Neural cell (in vitro differentiated cells): ENCODE measurements around the gene FBXO5. TPM values are rescaled to one million over a fixed set of nuclear protein-coding genes. Genes with fewer than 3 reads are reported as not detected.

Experiments
- H2AFZ ChIP-seq: fragments of 200-600, 300-800 bp; sonication (generic), shearing (Covaris generic); 2 replicates; pipeline ENCODE4 v1.6.0; 2014; ENCODE audit warnings: low read depth, mild to moderate bottlenecking, antibody characterized with exemption, low read length, moderate library complexity
- H3F3A ChIP-seq: fragments of 200-600 bp; shearing (Covaris generic); 2 replicates; pipeline ENCODE4 v1.6.1; 2016; ENCODE audit warnings: mild to moderate bottlenecking, moderate library complexity, mixed read lengths, antibody characterized with exemption, low read length; ENCODE audit not compliant: insufficient read depth, poor library complexity, severe bottlenecking
- H3K27ac ChIP-seq: fragments of 200-600, 300-800 bp; sonication (generic), shearing (Covaris generic); 2 replicates; pipeline ENCODE4 v1.5.1; 2014; ENCODE audit warnings: mild to moderate bottlenecking, low read length, moderate library complexity
- H3K27me3 ChIP-seq: fragments of 300-800, 200-600 bp; sonication (generic), shearing (Covaris generic); 2 replicates; pipeline ENCODE4 v1.6.0; 2014; ENCODE audit warnings: mild to moderate bottlenecking, low read depth, low read length, moderate library complexity; ENCODE audit not compliant: insufficient read depth
- H3K36me3 ChIP-seq: fragments of 300-800, 200-600 bp; sonication (generic), shearing (Covaris generic); 2 replicates; pipeline ENCODE4 v1.5.1; 2014; ENCODE audit warnings: mild to moderate bottlenecking, antibody characterized with exemption, low read length, moderate library complexity; ENCODE audit not compliant: insufficient read depth
- H3K4me2 ChIP-seq: fragments of 300-800, 200-600 bp; sonication (generic), shearing (Covaris generic); 2 replicates; pipeline ENCODE4 v1.6.0; 2014; ENCODE audit warnings: mild to moderate bottlenecking, low read length
- H3K4me3 ChIP-seq: fragments of 300-800, 200-600 bp; sonication (generic), shearing (Covaris generic); 2 replicates; pipeline ENCODE4 v1.5.1; 2014; ENCODE audit warnings: mild to moderate bottlenecking, low read length, moderate library complexity
- H3K79me2 ChIP-seq: fragments of 200-600 bp; shearing (Covaris generic); replicated peaks from 2 replicates; pipeline ENCODE4 v1.6.0; 2014; ENCODE audit warnings: mild to moderate bottlenecking, low read length, moderate library complexity; ENCODE audit not compliant: insufficient read depth
- H3K9ac ChIP-seq: fragments of 300-800, 200-600 bp; sonication (generic), shearing (Covaris generic); 2 replicates; pipeline ENCODE4 v1.6.1; 2016; ENCODE audit warnings: mild to moderate bottlenecking, low read length, mixed read lengths
- H3K9me2 ChIP-seq: fragments of 200-600 bp; shearing (Covaris generic); 2 replicates; pipeline ENCODE4 v1.6.1; 2016; ENCODE audit warnings: mild to moderate bottlenecking, low read length, mixed read lengths; ENCODE audit not compliant: insufficient read depth
- H3K9me3 ChIP-seq: fragments of 200-600, 300-800 bp; sonication (generic), shearing (Covaris generic); 2 replicates; pipeline ENCODE4 v1.6.1; 2016; ENCODE audit warnings: mild to moderate bottlenecking, mixed run types, low read length, moderate library complexity, mixed read lengths
- H4K20me1 ChIP-seq: fragments of 200-600 bp; shearing (Covaris generic); 2 replicates; pipeline ENCODE4 v1.6.1; 2016; ENCODE audit warnings: mild to moderate bottlenecking, mixed run types; ENCODE audit not compliant: insufficient read depth
- CTCF ChIP-seq: fragments of 450-650 bp; IDR thresholded peaks from 2 replicates; pipeline ENCODE4 v1.5.1; 2014; ENCODE audit warnings: antibody characterized with exemption, mild to moderate bottlenecking, moderate library complexity; ENCODE audit not compliant: poor library complexity, severe bottlenecking
- EP300 ChIP-seq: fragments of 450-650 bp; conservative IDR thresholded peaks from 2 replicates; pipeline ENCODE4 v1.6.1; 2014; ENCODE audit warnings: antibody characterized with exemption, mild to moderate bottlenecking, moderate library complexity; ENCODE audit not compliant: poor library complexity, severe bottlenecking
- EZH2 ChIP-seq: fragments of 200-600, 300-800 bp; shearing (Covaris generic), sonication (generic); IDR thresholded peaks from 2 replicates; pipeline ENCODE4 v1.6.1; 2014; ENCODE audit warnings: antibody characterized with exemption, low read length, borderline replicate concordance, mild to moderate bottlenecking; ENCODE audit not compliant: insufficient read depth, poor library complexity, severe bottlenecking
- MXI1 ChIP-seq: fragments of 450-650 bp; conservative IDR thresholded peaks from 2 replicates; pipeline ENCODE4 v1.6.1; 2014; ENCODE audit warnings: antibody characterized with exemption, mild to moderate bottlenecking; ENCODE audit not compliant: poor library complexity, severe bottlenecking
- POLR2AphosphoS5 ChIP-seq: IDR thresholded peaks from 2 replicates; pipeline ENCODE4 v1.6.1; 2012
- RAD21 ChIP-seq: fragments of 450-650 bp; conservative IDR thresholded peaks from 2 replicates; pipeline ENCODE4 v1.6.1; 2014; ENCODE audit warnings: antibody characterized with exemption, mild to moderate bottlenecking, moderate library complexity
- SMC3 ChIP-seq: fragments of 450-650 bp; conservative IDR thresholded peaks from 2 replicates; pipeline ENCODE4 v1.6.1; 2014; ENCODE audit warnings: antibody characterized with exemption, mild to moderate bottlenecking, moderate library complexity; ENCODE audit not compliant: poor library complexity
- TAF1 ChIP-seq: IDR thresholded peaks from 2 replicates; pipeline ENCODE4 v1.6.1; 2012; ENCODE audit warnings: low read depth
- polyA plus RNA-seq: library from polyadenylated mRNA; depleted of rRNA; stranded (reverse); fragments of >200 nt; gene quantifications from 2 replicates; pipeline ENCODE4 v1.2.3, GENCODE V29; 2014
- TF ChIP-seq, protein P1 (sequence below): IDR thresholded peaks from 2 replicates; pipeline ENCODE4 v1.6.1; 2012; ENCODE audit warnings: borderline replicate concordance

Gene FBXO5
- polyA plus RNA-seq, 1 donor from 2014 or later, result 8.7 TPM

DNA sequence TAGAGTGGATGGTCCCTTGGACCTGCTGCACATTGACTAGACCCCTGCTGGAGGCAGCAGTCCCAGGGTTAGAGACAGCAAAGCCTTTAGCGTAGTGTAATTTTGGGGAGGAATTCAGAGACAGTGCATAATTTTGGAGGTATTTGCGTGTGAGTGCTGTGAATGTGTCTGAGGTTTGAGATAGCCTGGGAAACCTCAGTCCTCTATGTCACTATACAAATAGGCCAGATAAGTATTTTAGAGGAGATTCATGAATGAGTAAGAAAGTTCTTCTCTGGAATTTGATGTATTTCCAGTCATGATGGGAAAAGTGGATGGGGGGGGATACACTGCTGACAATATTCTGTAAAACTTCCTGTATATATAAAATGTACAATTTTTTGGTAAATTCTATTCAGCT is 45.4 kb upstream of the FBXO5 start:
- Histone ChIP-seq H3K4me2 (no peak overlapping the region), H3K9ac (no peak overlapping the region), H3K36me3 (no peaks in the 10 kb centered on the region), H3K4me3 (no peak overlapping the region), H4K20me1 (no peaks in the 10 kb centered on the region), H2AFZ (no peak overlapping the region), H3F3A (no peaks in the 10 kb centered on the region), H3K27ac (no peak overlapping the region), H3K27me3 (no peaks in the 10 kb centered on the region), H3K9me3 (no peaks in the 10 kb centered on the region), H3K9me2 (no peaks in the 10 kb centered on the region), H3K79me2 (no peaks in the 10 kb centered on the region)
- TF ChIP-seq RAD21 (no peak), SMC3 (no peak), POLR2AphosphoS5 (no peak), EZH2 (no peak), EP300 (no peak), MXI1 (no peak), TAF1 (no peak)
- TF ChIP-seq, protein P1, sequence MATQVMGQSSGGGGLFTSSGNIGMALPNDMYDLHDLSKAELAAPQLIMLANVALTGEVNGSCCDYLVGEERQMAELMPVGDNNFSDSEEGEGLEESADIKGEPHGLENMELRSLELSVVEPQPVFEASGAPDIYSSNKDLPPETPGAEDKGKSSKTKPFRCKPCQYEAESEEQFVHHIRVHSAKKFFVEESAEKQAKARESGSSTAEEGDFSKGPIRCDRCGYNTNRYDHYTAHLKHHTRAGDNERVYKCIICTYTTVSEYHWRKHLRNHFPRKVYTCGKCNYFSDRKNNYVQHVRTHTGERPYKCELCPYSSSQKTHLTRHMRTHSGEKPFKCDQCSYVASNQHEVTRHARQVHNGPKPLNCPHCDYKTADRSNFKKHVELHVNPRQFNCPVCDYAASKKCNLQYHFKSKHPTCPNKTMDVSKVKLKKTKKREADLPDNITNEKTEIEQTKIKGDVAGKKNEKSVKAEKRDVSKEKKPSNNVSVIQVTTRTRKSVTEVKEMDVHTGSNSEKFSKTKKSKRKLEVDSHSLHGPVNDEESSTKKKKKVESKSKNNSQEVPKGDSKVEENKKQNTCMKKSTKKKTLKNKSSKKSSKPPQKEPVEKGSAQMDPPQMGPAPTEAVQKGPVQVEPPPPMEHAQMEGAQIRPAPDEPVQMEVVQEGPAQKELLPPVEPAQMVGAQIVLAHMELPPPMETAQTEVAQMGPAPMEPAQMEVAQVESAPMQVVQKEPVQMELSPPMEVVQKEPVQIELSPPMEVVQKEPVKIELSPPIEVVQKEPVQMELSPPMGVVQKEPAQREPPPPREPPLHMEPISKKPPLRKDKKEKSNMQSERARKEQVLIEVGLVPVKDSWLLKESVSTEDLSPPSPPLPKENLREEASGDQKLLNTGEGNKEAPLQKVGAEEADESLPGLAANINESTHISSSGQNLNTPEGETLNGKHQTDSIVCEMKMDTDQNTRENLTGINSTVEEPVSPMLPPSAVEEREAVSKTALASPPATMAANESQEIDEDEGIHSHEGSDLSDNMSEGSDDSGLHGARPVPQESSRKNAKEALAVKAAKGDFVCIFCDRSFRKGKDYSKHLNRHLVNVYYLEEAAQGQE, result no peak

- H3K4me2 ChIP-seq, result no peak overlapping the region
- no peak overlapping the region for H2AFZ ChIP-seq
- H3K9ac ChIP-seq, result no peak overlapping the region
- no peaks in the 10 kb centered on the region for H3K9me2 ChIP-seq
- H3K27me3 ChIP-seq, result no peaks in the 10 kb centered on the region
- TF ChIP-seq MXI1, result no peak
- no peak for TF ChIP-seq CTCF
- TF ChIP-seq EZH2, result no peak
- TF ChIP-seq, protein P1, result no peak
- TF ChIP-seq TAF1, result no peak
- no peak for TF ChIP-seq POLR2AphosphoS5
- TF ChIP-seq EP300, result no peak
- TF ChIP-seq SMC3, result no peak
- no peak for TF ChIP-seq RAD21
- no peaks in the 10 kb centered on the region for H4K20me1 ChIP-seq
- no peaks in the 10 kb centered on the region for H3K36me3 ChIP-seq
- H3K9me3 ChIP-seq, result no peaks in the 10 kb centered on the region
- H3K79me2 ChIP-seq, result no peaks in the 10 kb centered on the region
- H3K4me3 ChIP-seq, result no peak overlapping the region
- H3K27ac ChIP-seq, result no peak overlapping the region
- no peaks in the 10 kb centered on the region for H3F3A ChIP-seq
Observed at GRCh38 chr6:153027480-153027879, 44.6 kb upstream of the FBXO5 start.
